ENCODE measurements around the gene ATP10B.

GRCh38 chr5:160539431-160539830, 312.6 kb downstream of the ATP10B start:
- TF ChIP-seq ZBTB7A (tag by site-specific recombination; IDR thresholded peaks at IDR 0.05; ENCODE audit: low read depth) (no peak), CTCF (tag by site-specific recombination; IDR thresholded peaks at IDR 0.05) (no peak), SP2 (tag by site-specific recombination; IDR thresholded peaks at IDR 0.05) (no peak), KLF10 (tag by site-specific recombination; IDR thresholded peaks at IDR 0.05) (no peak), ZNF391 (tag by site-specific recombination; IDR thresholded peaks at IDR 0.05; ENCODE audit: borderline replicate concordance, low read depth) (no peak), ZBTB26 (tag by site-specific recombination; optimal IDR thresholded peaks at IDR 0.05) (no peak), ZNF776 (tag by site-specific recombination; IDR thresholded peaks at IDR 0.05; ENCODE audit: borderline replicate concordance) (no peak), ZNF398 (tag by site-specific recombination; IDR thresholded peaks at IDR 0.05) (no peak), ZBTB11 (tag by site-specific recombination; conservative IDR thresholded peaks at IDR 0.05; ENCODE audit: low read depth) (no peak)

Measured in HEK293 (cell line).